ENCODE measurements around the gene RAMP2. TPM values are rescaled to one million over a fixed set of nuclear protein-coding genes. Genes with fewer than 3 reads are reported as not detected.
"Not testable (repeated sequence)": the region's sequence is repeated elsewhere in the genome, so short reads cannot be mapped to it uniquely, and the experiment has no call there.

RAMP2 gene
- not detected in 2 replicates for total RNA-seq

DNA sequence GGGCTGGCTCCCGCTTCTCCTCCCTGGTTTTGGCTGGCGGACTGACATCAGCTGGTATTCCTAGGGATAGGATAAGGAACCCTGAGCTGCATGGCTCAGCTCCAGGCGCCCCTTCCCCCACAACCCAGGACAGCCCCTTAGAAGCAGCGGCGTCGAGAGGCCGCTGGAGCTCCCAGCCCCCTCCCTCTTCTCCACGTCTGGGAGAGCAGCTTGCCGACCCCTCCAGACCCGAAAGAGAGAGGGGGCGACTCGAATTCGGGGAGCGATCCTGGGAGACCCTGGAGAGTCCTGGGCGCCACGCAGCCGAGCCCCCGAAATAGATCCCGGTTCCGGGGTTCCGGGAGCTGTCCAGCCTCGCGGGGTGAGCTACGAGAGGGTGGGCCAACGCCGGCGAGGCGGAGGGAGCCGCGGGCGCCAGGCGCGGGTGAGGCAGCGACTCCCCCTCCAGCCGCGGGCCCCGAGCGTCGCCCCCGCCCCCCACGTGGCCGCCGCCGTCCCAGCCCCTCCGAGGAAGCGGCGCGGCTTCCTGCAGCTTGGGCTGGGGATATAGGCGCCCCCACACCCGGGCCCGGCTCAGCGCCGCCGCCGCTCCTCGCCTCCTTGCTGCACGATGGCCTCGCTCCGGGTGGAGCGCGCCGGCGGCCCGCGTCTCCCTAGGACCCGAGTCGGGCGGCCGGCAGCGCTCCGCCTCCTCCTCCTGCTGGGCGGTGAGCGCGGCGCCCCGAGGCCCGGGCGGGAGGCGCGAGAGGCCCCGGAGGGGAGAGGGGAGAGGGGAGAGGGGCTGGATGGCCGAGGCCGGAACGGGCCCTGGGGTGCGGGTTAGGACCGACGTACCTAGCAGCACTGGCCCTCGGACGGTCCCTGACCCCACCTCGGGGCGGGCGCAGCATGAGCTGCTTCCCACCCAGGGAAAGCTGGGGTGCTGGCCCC, at the start of gene RAMP2:
RAMP2 (plus strand) TSS at position 576 of the 930 bp plus-strand sequence; CDS start at position 611, 35 bp downstream.
- Mint-ChIP-seq H3K27ac (no peak within 1 kb of the TSS), H3K27me3 (ENCODE audit: low read depth) (peaks cover 56% of the 10 kb centered on the region), H3K4me1 (ENCODE audit: low read depth) (peaks cover 5% of the 10 kb centered on the region), H3K4me3 (ENCODE audit: low read depth) (peak within 1 kb of the TSS; percentile 22), H3K9me3 (no peaks in the 10 kb centered on the region), H3K36me3 (ENCODE audit: low read depth) (no peaks in the 10 kb centered on the region)
- intact Hi-C loops (cut with micrococcal nuclease) = loop anchor here (5.0 kb wide), 1 partner anchor 184 kb away; the partner anchor contains the start of gene PSMC3IP
- DNase-seq (ENCODE audit: low spot score) = no peak

GRCh38 chr17:42720996-42721583, 39.9 kb upstream of the RAMP2 start:
- H3K27ac Mint-ChIP-seq = no peak overlapping the region
- no peaks in the 10 kb centered on the region for H3K27me3 Mint-ChIP-seq (ENCODE audit: low read depth)
- intact Hi-C loops (cut with micrococcal nuclease) = loop anchor here (1.0 kb wide), 1 partner anchor 42 kb away; no protein-coding TSS in a partner anchor
- H3K36me3 Mint-ChIP-seq (ENCODE audit: low read depth) = peaks cover 59% of the 10 kb centered on the region
- H3K9me3 Mint-ChIP-seq = no peaks in the 10 kb centered on the region
- no peak overlapping the region for H3K4me3 Mint-ChIP-seq (ENCODE audit: low read depth)
- no peaks in the 10 kb centered on the region for H3K4me1 Mint-ChIP-seq (ENCODE audit: low read depth)
- no peak for DNase-seq (ENCODE audit: low spot score)

DNA sequence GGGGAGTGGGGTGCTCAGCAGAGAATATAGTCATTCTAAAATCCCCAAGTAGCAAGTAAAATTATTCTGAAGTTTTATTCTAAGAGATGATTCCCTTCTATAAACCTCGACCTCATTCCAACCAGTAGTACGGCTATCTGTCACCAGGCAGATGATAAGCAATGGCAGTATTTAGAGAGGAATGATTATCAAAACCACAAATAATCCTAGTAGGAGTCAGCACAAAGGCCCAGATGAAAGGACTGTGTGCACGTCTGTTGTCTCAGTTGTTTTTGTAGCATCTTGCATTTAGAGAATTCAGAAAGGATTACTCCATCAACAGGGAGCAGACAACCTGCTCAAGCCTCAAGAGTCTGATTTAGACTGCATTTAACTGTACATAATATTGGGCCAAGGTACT, 37.4 kb upstream of the RAMP2 start:
- no peaks in the 10 kb centered on the region for H3K27me3 Mint-ChIP-seq (ENCODE audit: low read depth)
- peaks cover 45% of the 10 kb centered on the region for H3K36me3 Mint-ChIP-seq (ENCODE audit: low read depth)
- H3K9me3 Mint-ChIP-seq = no peaks in the 10 kb centered on the region
- intact Hi-C loops (cut with micrococcal nuclease) = no loop called here
- no peaks in the 10 kb centered on the region for H3K4me1 Mint-ChIP-seq (ENCODE audit: low read depth)
- no peak for DNase-seq (ENCODE audit: low spot score)
- no peak overlapping the region for H3K4me3 Mint-ChIP-seq (ENCODE audit: low read depth)
- H3K27ac Mint-ChIP-seq = no peak overlapping the region

DNA sequence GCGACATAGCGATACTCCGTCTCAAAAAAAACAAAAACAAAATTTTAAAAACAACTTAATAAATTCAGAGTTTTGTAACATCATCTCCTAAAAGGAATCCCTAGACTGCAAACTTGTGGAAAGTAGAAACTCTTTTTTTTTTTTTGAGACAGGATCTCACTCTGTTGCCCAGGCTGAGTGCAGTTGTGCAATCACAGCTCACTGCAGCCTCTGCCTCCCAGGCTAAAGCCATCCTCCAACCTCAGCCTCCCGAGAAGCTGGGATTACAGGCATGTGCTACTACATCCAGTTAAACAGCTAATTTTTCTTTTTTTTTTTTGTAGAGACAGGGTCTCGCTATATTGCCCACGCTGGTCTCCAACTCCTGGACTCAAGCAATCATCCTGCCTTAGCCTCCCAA, 35.9 kb upstream of the RAMP2 start:
- intact Hi-C loops (cut with micrococcal nuclease) = no loop called here
- H3K4me3 Mint-ChIP-seq (ENCODE audit: low read depth) = no peak overlapping the region

DNA sequence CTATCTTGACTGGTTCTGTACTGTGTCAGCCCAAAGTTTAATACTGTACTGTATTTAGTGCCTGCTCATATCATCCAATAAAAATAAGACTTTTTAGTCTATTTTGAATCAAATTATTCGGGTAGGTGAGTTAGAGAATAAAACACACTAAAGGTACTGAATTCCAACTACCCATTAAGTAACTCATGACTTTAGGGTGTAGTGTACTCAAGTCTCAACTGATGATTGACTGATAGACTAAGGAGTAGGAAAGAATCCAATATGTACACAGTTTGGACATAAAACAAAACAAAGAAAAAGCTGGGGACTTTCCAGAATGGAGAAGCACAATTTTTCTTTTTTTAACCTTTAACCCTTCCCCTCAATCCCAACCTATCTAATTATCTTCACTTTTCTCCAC, 20.3 kb upstream of the RAMP2 start:
- H3K4me3 Mint-ChIP-seq (ENCODE audit: low read depth) = no peak overlapping the region
- H3K27me3 Mint-ChIP-seq (ENCODE audit: low read depth) = peaks cover 5% of the 10 kb centered on the region
- no peaks in the 10 kb centered on the region for H3K36me3 Mint-ChIP-seq (ENCODE audit: low read depth)
- DNase-seq (ENCODE audit: low spot score) = no peak
- no peak overlapping the region for H3K27ac Mint-ChIP-seq
- peaks cover 18% of the 10 kb centered on the region for H3K4me1 Mint-ChIP-seq (ENCODE audit: low read depth)
- intact Hi-C loops (cut with micrococcal nuclease) = no loop called here
- H3K9me3 Mint-ChIP-seq = peaks cover 4% of the 10 kb centered on the region

More for the DNA sequence above, 35.9 kb upstream of the RAMP2 start:
- Mint-ChIP-seq H3K4me1 (ENCODE audit: low read depth) (no peaks in the 10 kb centered on the region), H3K9me3 (no peaks in the 10 kb centered on the region), H3K27ac (no peak overlapping the region), H3K27me3 (ENCODE audit: low read depth) (no peaks in the 10 kb centered on the region), H3K36me3 (ENCODE audit: low read depth) (peaks cover 39% of the 10 kb centered on the region)
- DNase-seq (ENCODE audit: low spot score) = no peak

DNA sequence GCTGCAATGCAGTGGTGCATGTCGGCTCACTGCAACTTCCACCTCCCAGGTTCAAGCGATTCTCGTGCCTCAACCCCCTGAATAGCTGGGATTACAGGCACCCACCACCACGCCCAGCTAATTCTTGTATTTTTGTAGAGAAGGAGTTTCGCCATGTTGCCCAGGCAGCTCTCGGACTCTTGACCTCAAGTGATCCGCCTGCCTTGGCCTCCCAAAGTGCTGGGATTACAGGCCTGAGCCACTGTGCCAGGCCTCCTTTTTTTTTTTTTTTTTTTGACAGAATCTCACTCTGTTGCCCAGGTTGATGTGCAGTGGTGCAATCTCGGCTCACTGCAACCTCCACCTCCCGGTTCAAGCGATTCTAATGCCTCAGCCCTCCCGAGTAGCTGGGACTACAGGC, 18.1 kb upstream of the RAMP2 start:
- Mint-ChIP-seq H3K27me3 (ENCODE audit: low read depth) (peaks cover 20% of the 10 kb centered on the region), H3K4me1 (ENCODE audit: low read depth) (peaks cover 18% of the 10 kb centered on the region)
- H3K4me3 Mint-ChIP-seq (ENCODE audit: low read depth); H3K27ac Mint-ChIP-seq; H3K36me3 Mint-ChIP-seq (ENCODE audit: low read depth); DNase-seq (ENCODE audit: low spot score); intact Hi-C loops (cut with micrococcal nuclease); H3K9me3 Mint-ChIP-seq: not testable (repeated sequence)

GRCh38 chr17:42743595-42744282, 17.3 kb upstream of the RAMP2 start:
- Mint-ChIP-seq H3K36me3 (ENCODE audit: low read depth) (no peaks in the 10 kb centered on the region), H3K27ac (peak overlapping the region; percentile 96), H3K9me3 (peaks cover 4% of the 10 kb centered on the region), H3K27me3 (ENCODE audit: low read depth) (peaks cover 26% of the 10 kb centered on the region), H3K4me1 (ENCODE audit: low read depth) (peaks cover 18% of the 10 kb centered on the region), H3K4me3 (ENCODE audit: low read depth) (peak overlapping the region; percentile 94)
- DNase-seq (ENCODE audit: low spot score) = no peak
- intact Hi-C loops (cut with micrococcal nuclease) = no loop called here

DNA sequence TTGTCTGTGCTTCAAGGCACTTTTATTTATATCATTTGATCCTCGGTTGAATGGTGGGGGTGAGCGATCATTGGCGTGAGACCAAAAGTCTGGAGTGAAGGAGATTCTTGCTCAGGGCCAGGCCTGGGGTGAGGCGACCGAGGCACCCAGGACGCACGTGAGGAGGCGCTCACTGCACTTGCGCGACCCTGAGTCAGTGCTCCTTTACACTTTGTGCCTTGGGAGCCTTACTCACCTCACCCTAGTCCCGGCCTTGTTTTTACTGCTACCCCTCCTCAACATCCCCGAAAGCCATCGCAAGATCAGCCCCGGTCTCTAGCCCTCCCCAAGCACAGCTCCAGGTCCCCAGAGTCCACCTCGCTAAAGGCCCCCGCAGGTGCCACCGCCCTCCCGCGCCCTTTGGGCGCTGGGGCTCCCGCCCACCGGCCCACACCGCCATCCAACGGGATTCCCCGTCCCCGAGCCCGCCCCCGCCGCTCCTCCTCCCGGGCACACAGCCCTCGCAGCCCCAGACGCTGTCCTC, 16.7 kb upstream of the RAMP2 start:
- Mint-ChIP-seq H3K27ac (peak overlapping the region; percentile 96), H3K27me3 (ENCODE audit: low read depth) (peaks cover 30% of the 10 kb centered on the region), H3K4me3 (ENCODE audit: low read depth) (peak overlapping the region; percentile 94), H3K4me1 (ENCODE audit: low read depth) (peaks cover 18% of the 10 kb centered on the region), H3K9me3 (peaks cover 4% of the 10 kb centered on the region), H3K36me3 (ENCODE audit: low read depth) (no peaks in the 10 kb centered on the region)
- intact Hi-C loops (cut with micrococcal nuclease) = no loop called here
- no peak for DNase-seq (ENCODE audit: low spot score)

GRCh38 chr17:42744806-42745617, 16.0 kb upstream of the RAMP2 start, which contains the start of gene EZH1:
Gene EZH1, minus strand, starts transcription at chr17:42745040. Its CDS starts 16,099 bp downstream, at chr17:42728941.
- Mint-ChIP-seq H3K27me3 (ENCODE audit: low read depth) (peaks cover 31% of the 10 kb centered on the region), H3K9me3 (peaks cover 4% of the 10 kb centered on the region), H3K36me3 (ENCODE audit: low read depth) (no peaks in the 10 kb centered on the region), H3K27ac (peak within 1 kb of the TSS; percentile 96), H3K4me1 (ENCODE audit: low read depth) (peaks cover 18% of the 10 kb centered on the region), H3K4me3 (ENCODE audit: low read depth) (peak within 1 kb of the TSS; percentile 94)
- peak; percentile 91 for DNase-seq (ENCODE audit: low spot score)
- intact Hi-C loops (cut with micrococcal nuclease) = no loop called here

GRCh38 chr17:42748202-42748907, 12.7 kb upstream of the RAMP2 start:
- H3K4me1 Mint-ChIP-seq (ENCODE audit: low read depth) = peaks cover 13% of the 10 kb centered on the region
- H3K27ac Mint-ChIP-seq = no peak overlapping the region
- H3K27me3 Mint-ChIP-seq (ENCODE audit: low read depth) = peaks cover 53% of the 10 kb centered on the region
- no peak overlapping the region for H3K4me3 Mint-ChIP-seq (ENCODE audit: low read depth)
- H3K36me3 Mint-ChIP-seq (ENCODE audit: low read depth) = no peaks in the 10 kb centered on the region
- H3K9me3 Mint-ChIP-seq = peaks cover 4% of the 10 kb centered on the region
- intact Hi-C loops (cut with micrococcal nuclease) = no loop called here
- DNase-seq (ENCODE audit: low spot score) = no peak

GRCh38 chr17:42748908-42749798, 11.9 kb upstream of the RAMP2 start:
- no peak overlapping the region for H3K4me3 Mint-ChIP-seq (ENCODE audit: low read depth)
- peaks cover 4% of the 10 kb centered on the region for H3K9me3 Mint-ChIP-seq
- no peak overlapping the region for H3K27ac Mint-ChIP-seq
- peaks cover 6% of the 10 kb centered on the region for H3K4me1 Mint-ChIP-seq (ENCODE audit: low read depth)
- DNase-seq (ENCODE audit: low spot score) = no peak
- intact Hi-C loops (cut with micrococcal nuclease) = no loop called here
- no peaks in the 10 kb centered on the region for H3K36me3 Mint-ChIP-seq (ENCODE audit: low read depth)
- H3K27me3 Mint-ChIP-seq (ENCODE audit: low read depth) = peaks cover 57% of the 10 kb centered on the region

Measured in activated T-helper 2 cell treated with anti-CD3 and anti-CD28 coated beads, Interferon-gamma antibody, Interleukin-2, Interleukin-4, amounts not matched to agents 10 μg/mL and 5 μg/mL and 100 μg/mL, durations not matched to agents 14 hours and 24 hours and 36 hours (primary cell).